Measurements from ENCODE around the gene HEXB. TPM values are rescaled to one million over a fixed set of nuclear protein-coding genes. Genes with fewer than 3 reads are reported as not detected.

Gene HEXB
- total and polyA plus RNA-seq, 7 experiments from 2014 or later = 37.7 to 95.8 (median 72.0) TPM

DNA sequence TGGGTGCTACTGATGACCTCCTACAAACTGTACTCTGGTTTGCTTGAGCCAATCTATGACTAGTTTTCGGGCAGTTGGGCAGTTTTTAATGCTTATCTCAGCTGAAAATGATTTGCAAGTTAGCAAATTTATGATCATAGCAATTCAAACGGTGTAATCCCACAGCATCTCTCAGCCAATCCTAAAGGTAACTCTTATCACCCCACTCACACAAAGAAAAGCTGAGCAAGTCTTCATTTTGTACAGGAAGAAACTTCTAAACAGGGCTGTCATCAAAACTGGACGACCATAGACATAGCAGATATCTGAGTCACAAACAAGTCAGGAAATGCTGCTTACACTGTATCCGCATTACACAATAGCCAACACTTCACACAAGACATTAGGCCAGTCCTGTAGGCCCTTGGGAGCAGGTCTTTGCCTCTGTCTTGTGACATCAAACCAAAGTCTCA is 41.9 kb upstream of the HEXB start:
- POLR2A ChIA-PET = no interaction called here
- Mint-ChIP-seq H3K9me3 (no peaks in the 10 kb centered on the region), H3K27ac (peak overlapping the region in 1 of 9 donors; percentile 40), H3K27me3 (peaks cover 0 to 69% (median 13%) of the 10 kb centered on the region in 5 donors), H3K4me1 (peaks cover 19 to 30% (median 28%) of the 10 kb centered on the region in 7 donors), H3K36me3 (no peaks in the 10 kb centered on the region), H3K4me3 (no peak overlapping the region)
- Histone ChIP-seq H3K27ac (ENCODE audit: low read depth, low read length) (no peak overlapping the region), H3K36me3 (ENCODE audit: control insufficient read depth in 2 of 3, insufficient read depth in 3 of 3, low read length in 3 of 3) (no peaks in the 10 kb centered on the region), H3K9me3 (ENCODE audit: control insufficient read depth in 2 of 3, low read length in 3 of 3) (no peaks in the 10 kb centered on the region), H3K4me3 (ENCODE audit: low read length) (no peak overlapping the region), H3K27me3 (ENCODE audit: control insufficient read depth in 2 of 2, insufficient read depth in 2 of 2, low read length in 2 of 2) (no peaks in the 10 kb centered on the region), H3K4me1 (ENCODE audit: control insufficient read depth in 2 of 2, insufficient read depth in 2 of 2, low read length in 2 of 2) (peaks cover 3 to 4% of the 10 kb centered on the region in 2 donors)
- ATAC-seq (peak; percentile 44), DNase-seq (no peak)
- CTCF ChIA-PET = interaction anchor here (0.8 to 3.7 kb wide), 2 partner anchors 319 to 741 kb away, joined by 5 to 22 read pairs; no protein-coding TSS in a partner anchor
- intact Hi-C loops (cut with micrococcal nuclease) = loop anchor here (10.0 kb wide), 4 partner anchors 348 to 1078 kb away; partner anchors contain the start of genes ANKRA2 (in 1 of the 2) and UTP15 (in 1 of the 2)

- Histone ChIP-seq H3K9me3 (ENCODE audit: control insufficient read depth in 2 of 3, low read length in 3 of 3) (no peaks in the 10 kb centered on the region), H3K27ac (ENCODE audit: low read depth, low read length) (no peak overlapping the region), H3K4me1 (ENCODE audit: control insufficient read depth in 2 of 2, insufficient read depth in 2 of 2, low read length in 2 of 2) (no peaks in the 10 kb centered on the region), H3K4me3 (ENCODE audit: low read length) (no peak overlapping the region), H3K36me3 (ENCODE audit: control insufficient read depth in 2 of 3, insufficient read depth in 3 of 3, low read length in 3 of 3) (no peaks in the 10 kb centered on the region), H3K27me3 (ENCODE audit: control insufficient read depth in 2 of 2, insufficient read depth in 2 of 2, low read length in 2 of 2) (no peaks in the 10 kb centered on the region)
- no peak for DNase-seq
- Mint-ChIP-seq H3K27me3 (peaks cover 0 to 53% (median 5%) of the 10 kb centered on the region in 5 donors), H3K4me3 (no peak overlapping the region), H3K9me3 (no peaks in the 10 kb centered on the region), H3K27ac (no peak overlapping the region), H3K4me1 (peaks cover 2 to 9% (median 3%) of the 10 kb centered on the region in 7 donors), H3K36me3 (no peaks in the 10 kb centered on the region)
- no peak for ATAC-seq
- intact Hi-C loops (cut with micrococcal nuclease) = loop anchor here (10.0 kb wide), 4 partner anchors 352 to 1082 kb away; partner anchors contain the start of genes ANKRA2 (in 1 of the 2) and UTP15 (in 1 of the 2)
- ChIA-PET POLR2A (no interaction called here), CTCF (interaction anchor here (1.1 to 1.2 kb wide), 2 partner anchors 10 to 745 kb away, joined by 3 to 5 read pairs; no protein-coding TSS in a partner anchor)
These were observed 37.9 kb upstream of the HEXB start for GRCh38 chr5:74647096-74647495.

GRCh38 chr5:74648835-74649293 is 36.2 kb upstream of the HEXB start:
- ChIA-PET POLR2A (interaction anchor here (1.0 kb wide), 1 partner anchor 747 kb away, joined by 3 read pairs; no protein-coding TSS in a partner anchor), CTCF (interaction anchor here (1.0 to 2.6 kb wide), 5 partner anchors 9 to 746 kb away, joined by 4 to 22 read pairs (median 5); partner anchors contain the start of gene ENC1)
- H3K9me3 ChIP-seq (ENCODE audit: control insufficient read depth in 2 of 3, low read length in 3 of 3) = no peaks in the 10 kb centered on the region
- ATAC-seq (peak; percentile 89), DNase-seq (peak in 8 of 9 donors; percentile 22 to 64 (median 52))
- H3K4me1 ChIP-seq (ENCODE audit: control insufficient read depth in 2 of 2, insufficient read depth in 2 of 2, low read length in 2 of 2) = no peaks in the 10 kb centered on the region
- H3K27ac ChIP-seq (ENCODE audit: low read depth, low read length) = no peak overlapping the region
- no peaks in the 10 kb centered on the region for H3K9me3 Mint-ChIP-seq
- H3K4me1 Mint-ChIP-seq = peaks cover 0 to 7% (median 0%) of the 10 kb centered on the region in 7 donors
- no peak overlapping the region for H3K27ac Mint-ChIP-seq
- no peaks in the 10 kb centered on the region for H3K36me3 Mint-ChIP-seq
- no peaks in the 10 kb centered on the region for H3K27me3 ChIP-seq (ENCODE audit: control insufficient read depth in 2 of 2, insufficient read depth in 2 of 2, low read length in 2 of 2)
- peaks cover 0 to 36% (median 5%) of the 10 kb centered on the region in 5 donors for H3K27me3 Mint-ChIP-seq
- no peaks in the 10 kb centered on the region for H3K36me3 ChIP-seq (ENCODE audit: control insufficient read depth in 2 of 3, insufficient read depth in 3 of 3, low read length in 3 of 3)
- no peak overlapping the region for H3K4me3 Mint-ChIP-seq
- intact Hi-C loops (cut with micrococcal nuclease) = loop anchor here (1.0 to 10.0 kb wide), 8 partner anchors 9 to 1084 kb away; partner anchors contain the start of genes ANKRA2 (in 1 of the 2), ENC1 (in 1 of the 2) and UTP15 (in 1 of the 2)
- H3K4me3 ChIP-seq (ENCODE audit: low read length) = no peak overlapping the region

DNA sequence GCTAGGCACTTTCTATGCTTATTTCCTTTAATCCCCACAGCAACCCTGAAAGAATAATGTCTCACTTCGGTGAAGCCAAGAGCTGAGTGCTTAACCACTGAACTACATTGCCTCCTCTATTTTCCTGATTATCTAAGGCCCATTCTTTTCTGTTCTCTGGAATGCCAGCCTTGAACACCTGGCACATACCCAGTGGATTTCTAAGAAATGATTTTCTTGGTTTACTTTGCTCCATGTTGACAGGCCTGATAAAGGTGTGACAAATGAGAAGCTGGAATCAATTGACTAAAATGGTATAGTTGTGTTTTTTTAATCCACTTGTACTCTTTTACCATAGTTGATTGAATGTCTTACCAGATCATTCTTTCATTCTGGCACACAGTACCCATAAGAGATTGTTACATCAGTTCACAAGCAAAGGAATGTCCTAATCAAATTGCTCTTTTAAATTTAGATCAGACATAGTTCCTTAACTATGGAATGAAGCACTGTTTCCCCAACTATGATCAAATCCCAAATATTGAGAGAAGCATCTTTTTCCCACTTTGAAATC is 35.5 kb upstream of the HEXB start:
- no peak for ATAC-seq
- Histone ChIP-seq H3K27ac (ENCODE audit: low read depth, low read length) (no peak overlapping the region), H3K27me3 (ENCODE audit: control insufficient read depth in 2 of 2, insufficient read depth in 2 of 2, low read length in 2 of 2) (no peaks in the 10 kb centered on the region), H3K4me3 (ENCODE audit: low read length) (no peak overlapping the region), H3K36me3 (ENCODE audit: control insufficient read depth in 2 of 3, insufficient read depth in 3 of 3, low read length in 3 of 3) (no peaks in the 10 kb centered on the region), H3K9me3 (ENCODE audit: control insufficient read depth in 2 of 3, low read length in 3 of 3) (no peaks in the 10 kb centered on the region), H3K4me1 (ENCODE audit: control insufficient read depth in 2 of 2, insufficient read depth in 2 of 2, low read length in 2 of 2) (no peaks in the 10 kb centered on the region)
- POLR2A ChIA-PET = interaction anchor here (1.0 kb wide), 1 partner anchor 747 kb away, joined by 3 read pairs; no protein-coding TSS in a partner anchor
- CTCF ChIA-PET = interaction anchor here (1.0 to 2.6 kb wide), 5 partner anchors 8 to 747 kb away, joined by 4 to 22 read pairs (median 5); partner anchors contain the start of gene ENC1
- Mint-ChIP-seq H3K27me3 (peaks cover 0 to 30% (median 5%) of the 10 kb centered on the region in 5 donors), H3K9me3 (no peaks in the 10 kb centered on the region), H3K27ac (no peak overlapping the region), H3K4me3 (no peak overlapping the region), H3K36me3 (no peaks in the 10 kb centered on the region), H3K4me1 (peaks cover 0 to 7% (median 0%) of the 10 kb centered on the region in 7 donors)
- intact Hi-C loops (cut with micrococcal nuclease) = loop anchor here (2.0 to 10.0 kb wide), 6 partner anchors 355 to 1085 kb away; partner anchors contain the start of genes ANKRA2 (in 1 of the 2) and UTP15 (in 1 of the 2)
- no peak for DNase-seq

GRCh38 chr5:74651710-74652109 is 33.3 kb upstream of the HEXB start:
- intact Hi-C loops (cut with micrococcal nuclease) = no loop called here
- CTCF ChIA-PET = no interaction called here
- no peak for ATAC-seq

GRCh38 chr5:74652576-74652975 is 32.5 kb upstream of the HEXB start:
- H3K9me3 ChIP-seq (ENCODE audit: control insufficient read depth in 2 of 3, low read length in 3 of 3) = no peaks in the 10 kb centered on the region
- CTCF ChIA-PET = no interaction called here
- Mint-ChIP-seq H3K36me3 (no peaks in the 10 kb centered on the region), H3K4me1 (peaks cover 0 to 7% (median 0%) of the 10 kb centered on the region in 7 donors), H3K27ac (no peak overlapping the region), H3K4me3 (no peak overlapping the region), H3K9me3 (no peaks in the 10 kb centered on the region), H3K27me3 (peaks cover 0 to 16% (median 5%) of the 10 kb centered on the region in 5 donors)
- DNase-seq = no peak
- H3K36me3 ChIP-seq (ENCODE audit: control insufficient read depth in 2 of 3, insufficient read depth in 3 of 3, low read length in 3 of 3) = no peaks in the 10 kb centered on the region
- POLR2A ChIA-PET = no interaction called here
- ATAC-seq = no peak
- intact Hi-C loops (cut with micrococcal nuclease) = no loop called here
- no peak overlapping the region for H3K27ac ChIP-seq (ENCODE audit: low read depth, low read length)
- no peak overlapping the region for H3K4me3 ChIP-seq (ENCODE audit: low read length)
- H3K4me1 ChIP-seq (ENCODE audit: control insufficient read depth in 2 of 2, insufficient read depth in 2 of 2, low read length in 2 of 2) = no peaks in the 10 kb centered on the region
- no peaks in the 10 kb centered on the region for H3K27me3 ChIP-seq (ENCODE audit: control insufficient read depth in 2 of 2, insufficient read depth in 2 of 2, low read length in 2 of 2)

More at GRCh38 chr5:74651710-74652109, 33.3 kb upstream of the HEXB start:
- Histone ChIP-seq H3K4me3 (ENCODE audit: low read length) (no peak overlapping the region), H3K4me1 (ENCODE audit: control insufficient read depth in 2 of 2, insufficient read depth in 2 of 2, low read length in 2 of 2) (no peaks in the 10 kb centered on the region), H3K9me3 (ENCODE audit: control insufficient read depth in 2 of 3, low read length in 3 of 3) (no peaks in the 10 kb centered on the region), H3K27ac (ENCODE audit: low read depth, low read length) (no peak overlapping the region), H3K27me3 (ENCODE audit: control insufficient read depth in 2 of 2, insufficient read depth in 2 of 2, low read length in 2 of 2) (no peaks in the 10 kb centered on the region), H3K36me3 (ENCODE audit: control insufficient read depth in 2 of 3, insufficient read depth in 3 of 3, low read length in 3 of 3) (no peaks in the 10 kb centered on the region)
- Mint-ChIP-seq H3K4me1 (peaks cover 0 to 7% (median 0%) of the 10 kb centered on the region in 7 donors), H3K36me3 (no peaks in the 10 kb centered on the region), H3K27me3 (peaks cover 0 to 16% (median 5%) of the 10 kb centered on the region in 5 donors), H3K27ac (no peak overlapping the region), H3K4me3 (no peak overlapping the region), H3K9me3 (no peaks in the 10 kb centered on the region)
- POLR2A ChIA-PET = interaction anchor here (0.7 kb wide), 1 partner anchor 835 kb away, joined by 3 read pairs; no protein-coding TSS in a partner anchor
- no peak for DNase-seq

Measured in naive thymus-derived CD4-positive, alpha-beta T cell (primary cell).